ENCODE data around the gene CYCS. TPM values are rescaled to one million over a fixed set of nuclear protein-coding genes. Genes with fewer than 3 reads are reported as not detected.
"Not testable (repeated sequence)": the region's sequence is repeated elsewhere in the genome, so short reads cannot be mapped to it uniquely, and the experiment has no call there.

CYCS gene
- total RNA-seq, 4 donors from 2014 or later, result 35.3 to 76.2 (median 53.4) TPM

- TF ChIP-seq POLR2A (IDR thresholded peaks at IDR 0.05) (no peak), CTCF (IDR thresholded peaks at IDR 0.05) (no peak)
- no peaks in the 10 kb centered on the region for H3K4me1 ChIP-seq
- WGBS, 2 donors, result 84 to 90% methylated on average over 4 of the region's 4 CpGs
- H3K9me3 ChIP-seq, result no peaks in the 10 kb centered on the region
- no peak for DNase-seq
- H3K36me3 ChIP-seq, result no peaks in the 10 kb centered on the region
- intact Hi-C loops (cut with DNase I), result no loop called here
- no peaks in the 10 kb centered on the region for H3K27me3 ChIP-seq
- H3K27ac ChIP-seq, result no peak overlapping the region
- H3K4me3 ChIP-seq (replicated peaks in 1 of 3), result no peak overlapping the region
Observed at GRCh38 chr7:25168145-25168544, 43.1 kb upstream of the CYCS start.

- intact Hi-C loops (cut with DNase I), result no loop called here
- 93 to 99% methylated on average over 3 of the region's 3 CpGs for WGBS, 2 donors
- H3K9me3 ChIP-seq, result no peaks in the 10 kb centered on the region
- no peak for DNase-seq
- TF ChIP-seq POLR2A (IDR thresholded peaks at IDR 0.05) (no peak), CTCF (IDR thresholded peaks at IDR 0.05) (no peak)
- no peaks in the 10 kb centered on the region for H3K36me3 ChIP-seq
- H3K27ac ChIP-seq, result no peak overlapping the region
- no peaks in the 10 kb centered on the region for H3K4me1 ChIP-seq
- no peak overlapping the region for H3K4me3 ChIP-seq (replicated peaks in 1 of 3)
- H3K27me3 ChIP-seq, result no peaks in the 10 kb centered on the region
Observed at GRCh38 chr7:25167262-25167843, 42.3 kb upstream of the CYCS start.

GRCh38 chr7:25159983-25160596 lies 35.0 kb upstream of the CYCS start:
- intact Hi-C loops (cut with DNase I); H3K4me3 ChIP-seq (replicated peaks in 1 of 3): not testable (repeated sequence)
- 54 to 59% methylated on average over 11 of the region's 11 CpGs for WGBS, 2 donors

GRCh38 chr7:25158966-25159365 lies 33.9 kb upstream of the CYCS start:
- Histone ChIP-seq H3K4me3 (replicated peaks in 1 of 3) (no peak overlapping the region), H3K4me1 (no peaks in the 10 kb centered on the region), H3K27me3 (no peaks in the 10 kb centered on the region), H3K9me3 (no peaks in the 10 kb centered on the region), H3K27ac (no peak overlapping the region), H3K36me3 (no peaks in the 10 kb centered on the region)
- no peak for DNase-seq
- intact Hi-C loops (cut with DNase I), result no loop called here
- TF ChIP-seq POLR2A (IDR thresholded peaks at IDR 0.05) (no peak), CTCF (IDR thresholded peaks at IDR 0.05) (no peak)
- 97 to 98% methylated on average over 4 of the region's 4 CpGs for WGBS, 2 donors

More at GRCh38 chr7:25159983-25160596, 35.0 kb upstream of the CYCS start:
- H3K27ac ChIP-seq, H3K4me1 ChIP-seq, H3K9me3 ChIP-seq, H3K36me3 ChIP-seq, H3K27me3 ChIP-seq, DNase-seq: not testable (repeated sequence)
- peak in 5 of 6 experiments; percentile 21 to 56 (median 30) for TF ChIP-seq CTCF (IDR thresholded peaks at IDR 0.05)

GRCh38 chr7:25151773-25152172 lies 26.7 kb upstream of the CYCS start:
- H3K4me3 ChIP-seq (replicated peaks in 1 of 3), result no peak overlapping the region
- no peak for TF ChIP-seq POLR2A (IDR thresholded peaks at IDR 0.05)
- TF ChIP-seq CTCF (IDR thresholded peaks at IDR 0.05), result no peak
- 84 to 88% methylated on average over 2 of the region's 2 CpGs for WGBS, 2 donors
- H3K36me3 ChIP-seq, result no peaks in the 10 kb centered on the region
- DNase-seq, result no peak
- H3K27ac ChIP-seq, result no peak overlapping the region
- no peaks in the 10 kb centered on the region for H3K4me1 ChIP-seq
- intact Hi-C loops (cut with DNase I), result no loop called here
- no peaks in the 10 kb centered on the region for H3K27me3 ChIP-seq
- no peaks in the 10 kb centered on the region for H3K9me3 ChIP-seq

All from thyroid gland (tissue), 4 donors.